Measurements from ENCODE around the gene SKI. TPM values are rescaled to one million over a fixed set of nuclear protein-coding genes. Genes with fewer than 3 reads are reported as not detected.

The SKI gene
- total RNA-seq, 1 experiment from 2014 or later, result 38.2 TPM

- Histone ChIP-seq H3K4me1 (no peaks in the 10 kb centered on the region), H3K9me3 (no peaks in the 10 kb centered on the region), H3K4me3 (ENCODE audit: low read depth, low read length) (no peak overlapping the region), H3K27me3 (replicated peaks; ENCODE audit: control insufficient read depth, insufficient read depth, low read length) (no peaks in the 10 kb centered on the region), H3K36me3 (ENCODE audit: control insufficient read depth, insufficient read depth, low read length) (no peaks in the 10 kb centered on the region)
- Mint-ChIP-seq H3K4me3 (ENCODE audit: unreplicated experiment) (no peak overlapping the region), H3K9me3 (ENCODE audit: unreplicated experiment) (peaks cover 16% of the 10 kb centered on the region), H3K27ac (ENCODE audit: unreplicated experiment) (no peak overlapping the region), H3K36me3 (ENCODE audit: insufficient read depth, unreplicated experiment) (no peaks in the 10 kb centered on the region), H3K27me3 (ENCODE audit: insufficient read depth, unreplicated experiment) (no peaks in the 10 kb centered on the region), H3K4me1 (ENCODE audit: low read depth, unreplicated experiment) (no peaks in the 10 kb centered on the region)
- no peak for DNase-seq
- CTCF ChIA-PET, result no interaction called here
- POLR2A ChIA-PET, result no interaction called here
- TF ChIP-seq CTCF (IDR thresholded peaks at IDR 0.05; ENCODE audit: insufficient read depth in 1 of 2, low read depth in 1 of 2, low read length in 1 of 2, severe bottlenecking in 1 of 2, unreplicated experiment in 1 of 2), result no peak
- BruUV-seq (replicated peaks), result no TSS peak
- intact Hi-C loops (cut with micrococcal nuclease; ENCODE audit: unreplicated experiment), result no loop called here
Measured at GRCh38 chr1:2358651-2359640, 130.8 kb downstream of the SKI start.

Other genes starting within 250 kb of the SKI start
- gene CFAP74, start 224.5 kb upstream of the SKI start, total RNA-seq (2022), result not detected in 2 replicates
- 0.16 and 0.34 TPM in 2 replicates for gene GABRD, start 209.0 kb upstream of the SKI start, total RNA-seq (2022)
- 45.9 and 48.7 TPM in 2 replicates for gene PRKCZ, start 177.9 kb upstream of the SKI start, total RNA-seq (2022)
- gene FAAP20, start 33.5 kb upstream of the SKI start, total RNA-seq (2022), result 62.5 and 72.4 TPM in 2 replicates
- 8.6 and 9.1 TPM in 2 replicates for gene MORN1, start 163.2 kb downstream of the SKI start, total RNA-seq (2022)
- 136 and 141 TPM in 2 replicates for gene RER1, start 163.5 kb downstream of the SKI start, total RNA-seq (2022)
- 19.7 and 21.9 TPM in 2 replicates for gene PEX10, start 184.2 kb downstream of the SKI start, total RNA-seq (2022)
- 0.27 and 0.32 TPM in 2 replicates for gene PLCH2, start 248.0 kb downstream of the SKI start, total RNA-seq (2022)